ENCODE results near the gene GALNT9.

- no peak for TF ChIP-seq CTCF (conservative IDR thresholded peaks at IDR 0.05; ENCODE audit: low read depth, low read length)
- no peak for TF ChIP-seq EZH2 (IDR thresholded peaks at IDR 0.05; ENCODE audit: low read length, unreplicated experiment)
- no peak for TF ChIP-seq EZH2phosphoT487 (IDR thresholded peaks at IDR 0.05; ENCODE audit: borderline replicate concordance, low read length)
These were observed 22.5 kb upstream of the GALNT9 start for GRCh38 chr12:132351751-132352495.
